ENCODE results near the gene CIB2.
A peak's percentile ranks its signal among the peaks of the same experiment; 100 is the strongest.

The CIB2 gene

GRCh38 chr15:78105476-78106241, 25.6 kb downstream of the CIB2 start:
- DNase-seq: no peak

- no peak for DNase-seq
These were observed 26.4 kb downstream of the CIB2 start for GRCh38 chr15:78104566-78105475.

- no peak for DNase-seq
These were observed 27.1 kb downstream of the CIB2 start for GRCh38 chr15:78104119-78104479.

GRCh38 chr15:78103406-78104118, 27.7 kb downstream of the CIB2 start:
- no peak for DNase-seq

- DNase-seq: no peak
These were observed 28.5 kb downstream of the CIB2 start for GRCh38 chr15:78102741-78103140.

- DNase-seq: no peak
These were observed 29.0 kb downstream of the CIB2 start for GRCh38 chr15:78102211-78102610.

GRCh38 chr15:78101423-78102105, 29.7 kb downstream of the CIB2 start:
- DNase-seq: no peak

GRCh38 chr15:78100886-78101285, 30.4 kb downstream of the CIB2 start:
- DNase-seq: no peak

GRCh38 chr15:78098131-78098755, 33.0 kb downstream of the CIB2 start:
- no peak for DNase-seq

GRCh38 chr15:78097667-78098066, 33.6 kb downstream of the CIB2 start:
- DNase-seq: no peak

GRCh38 chr15:78093242-78094020, 37.8 kb downstream of the CIB2 start:
- no peak for DNase-seq

- no peak for DNase-seq
These were observed 38.8 kb downstream of the CIB2 start, which contains the start of gene SH2D7 for GRCh38 chr15:78092261-78093041. TSS of gene SH2D7 (plus strand) at chr15:78092561. CDS start at chr15:78092585, 24 bp downstream.

GRCh38 chr15:78090422-78091063, 40.7 kb downstream of the CIB2 start:
- DNase-seq: no peak

- DNase-seq: peak; percentile 93
These were observed 42.5 kb downstream of the CIB2 start for GRCh38 chr15:78088773-78089080.

- DNase-seq: peak; percentile 63
These were observed 43.1 kb downstream of the CIB2 start for GRCh38 chr15:78087951-78088772.

GRCh38 chr15:78085928-78086327, 45.3 kb downstream of the CIB2 start:
- DNase-seq: no peak

- DNase-seq: no peak
These were observed 46.8 kb downstream of the CIB2 start for GRCh38 chr15:78084449-78084750.

- peak; percentile 98 for DNase-seq
These were observed 47.4 kb downstream of the CIB2 start for GRCh38 chr15:78083687-78084448.

- no peak for DNase-seq
These were observed 48.1 kb downstream of the CIB2 start for GRCh38 chr15:78083186-78083585.

Data from NCI-H526 treated with DMSO at 0.1 percent for 48 hours (cell line).